SHP77 treated with DMSO at 0.1 percent for 48 hours (cell line): ENCODE measurements around the gene IGDCC3.
A peak's percentile ranks its signal among the peaks of the same experiment; 100 is the strongest.

Experiments used
- DNase-seq: peaks from one replicate; lab custom pipeline; 2025; lab: John Stamatoyannopoulos, UW

The IGDCC3 gene

GRCh38 chr15:65286704-65287519 lies 90.9 kb downstream of the IGDCC3 start, which contains the start of gene PARP16:
Gene PARP16, minus strand, starts transcription at chr15:65286883. Its CDS starts 457 bp downstream, at chr15:65286426.
- peak; percentile 80 for DNase-seq

- no peak for DNase-seq
Measured at GRCh38 chr15:65286069-65286703, 91.6 kb downstream of the IGDCC3 start.

DNA sequence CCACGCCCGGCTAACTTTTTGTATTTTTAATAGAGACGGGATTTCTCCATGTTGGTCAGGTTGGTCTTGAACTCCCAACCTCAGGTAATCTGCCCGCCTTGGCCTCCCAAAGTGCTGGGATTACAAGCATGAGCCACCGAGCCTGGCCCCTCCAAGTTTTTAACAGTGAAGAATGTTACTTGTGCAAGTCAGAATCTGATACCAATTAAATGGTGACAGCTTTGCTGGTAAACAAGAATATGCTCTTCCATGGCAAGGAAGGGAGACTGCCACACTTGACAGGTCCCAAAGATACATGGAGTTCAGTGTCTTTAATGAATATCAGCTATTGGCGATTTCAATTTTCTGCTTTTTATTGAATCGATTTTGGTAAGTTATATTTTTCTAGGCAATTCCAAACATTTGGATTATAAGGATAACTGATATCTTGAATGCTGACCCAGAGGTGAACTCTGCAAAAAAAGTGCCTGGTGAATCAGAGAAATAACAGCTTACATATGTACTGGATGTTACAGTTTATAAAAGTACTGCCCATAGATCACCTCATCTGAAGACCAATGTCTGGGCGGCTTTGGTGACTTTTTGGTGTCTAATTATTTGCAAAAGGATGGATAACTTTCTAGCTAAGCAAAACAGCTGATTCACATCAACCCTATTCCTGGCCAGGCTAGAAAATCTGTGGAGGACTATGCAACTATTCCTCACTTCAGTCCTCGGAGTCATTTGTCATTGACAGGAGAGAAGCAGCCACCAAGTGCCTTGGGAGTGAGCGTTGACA lies 92.3 kb downstream of the IGDCC3 start:
- DNase-seq: no peak

DNA sequence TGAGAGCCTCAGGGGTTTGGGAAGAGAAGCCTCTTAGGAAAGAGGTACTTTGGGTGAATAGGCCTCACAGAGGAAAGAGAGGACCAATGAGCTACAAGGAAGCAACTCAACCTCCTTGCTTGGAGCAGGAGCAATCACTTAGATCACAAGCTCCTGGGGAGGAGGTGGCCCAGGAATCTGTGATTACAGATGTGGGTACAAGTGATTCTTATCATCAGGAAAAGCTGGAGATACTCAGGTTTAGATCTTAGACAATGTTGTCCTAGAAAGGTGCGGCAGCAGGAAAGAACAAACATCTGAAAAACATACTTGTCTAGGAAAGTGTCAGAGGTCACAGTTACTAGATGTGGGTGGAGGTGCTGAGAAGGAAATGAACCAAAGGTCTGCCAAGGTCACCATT lies 99.3 kb downstream of the IGDCC3 start:
- DNase-seq: no peak
